Activated CD8-positive, alpha-beta memory T cell treated with anti-CD3 and anti-CD28 coated beads for 48 hours (primary cell): ENCODE data around the gene GALNT10.

Experiments
- DNase-seq, 3 experiments: peaks; one replicate each; pipeline ENCODE4 v3.0.0-alpha.2; 2020; ENCODE audit warnings: low read depth in 2 of 3, low spot score in 2 of 3

GALNT10 gene

DNA sequence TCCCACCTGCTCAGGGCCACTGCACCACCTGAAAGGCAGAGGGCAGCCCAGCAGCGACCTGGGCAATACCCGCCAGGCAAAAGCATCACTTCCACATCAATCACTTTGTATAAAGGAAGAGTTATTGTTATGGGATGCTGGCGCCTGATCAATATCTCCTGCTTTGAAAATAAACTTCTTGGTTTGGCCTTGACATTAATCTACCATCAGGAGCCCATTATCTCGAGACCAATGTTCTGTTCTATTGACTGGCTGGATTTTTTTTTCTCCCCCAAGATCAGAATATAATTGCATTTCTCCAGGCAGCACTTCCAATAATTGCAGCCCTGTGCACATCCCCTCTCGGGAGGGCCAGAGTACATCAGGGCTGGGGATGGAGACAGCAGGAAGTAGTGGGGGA is 210.8 kb downstream of the GALNT10 start:
- DNase-seq = no peak

DNA sequence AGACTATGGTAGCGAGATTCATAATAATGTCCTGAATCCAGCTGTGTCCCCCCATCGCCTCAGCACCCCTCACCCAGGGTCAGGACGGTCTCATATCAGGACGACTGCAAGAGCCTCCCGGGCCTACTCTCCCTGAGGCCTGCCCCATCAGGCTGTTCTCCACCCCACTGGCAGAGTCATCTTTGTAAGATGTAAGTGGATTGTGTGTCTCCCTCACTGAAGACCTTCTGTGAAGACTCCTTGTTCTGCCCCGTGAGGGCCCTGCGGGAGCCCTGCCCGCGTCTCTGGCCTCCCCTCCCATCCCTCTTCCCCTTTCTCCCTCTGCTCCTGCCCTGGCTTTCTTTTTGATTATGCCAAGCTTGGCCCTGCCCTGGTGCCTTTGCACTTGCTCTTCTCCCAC is 211.4 kb downstream of the GALNT10 start:
- no peak for DNase-seq

DNA sequence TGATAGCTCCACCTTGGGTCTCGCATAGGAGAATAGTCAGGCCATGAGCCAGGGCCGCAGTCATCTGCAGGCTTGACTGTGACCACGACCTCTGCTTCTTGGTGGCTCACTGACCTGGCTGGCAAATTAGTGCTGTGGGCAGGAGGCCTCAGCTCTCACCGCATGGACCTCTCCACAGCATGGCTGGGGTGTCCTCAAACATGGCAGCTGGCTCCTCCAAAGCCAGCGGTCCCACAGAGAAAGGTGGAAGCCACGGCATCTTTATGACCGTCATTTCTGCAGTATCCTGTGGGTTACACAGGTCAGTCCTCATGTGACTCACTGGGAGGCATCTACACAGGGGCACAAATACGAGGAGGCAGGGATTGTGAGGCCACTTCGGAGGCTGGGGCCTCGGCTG is 212.1 kb downstream of the GALNT10 start:
- no peak for DNase-seq

DNA sequence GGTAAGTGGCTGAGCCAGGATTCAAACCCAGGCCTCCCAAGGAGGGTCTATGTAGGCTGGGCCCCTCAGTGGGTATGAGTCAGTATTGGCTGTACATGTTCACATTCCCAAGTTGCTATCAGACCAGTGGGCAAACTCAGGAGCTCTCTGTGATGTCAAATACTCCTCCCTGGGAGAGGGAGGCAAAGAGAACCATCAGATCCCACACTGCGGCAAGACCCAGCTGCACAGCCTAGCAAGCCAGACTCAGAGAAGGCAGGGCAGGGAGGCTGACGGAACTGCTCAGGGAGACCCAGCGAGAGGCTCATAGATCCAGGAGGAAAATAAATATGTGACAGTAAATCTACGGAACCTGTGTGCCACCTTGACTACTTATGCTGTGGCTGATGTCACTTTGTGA is 212.7 kb downstream of the GALNT10 start:
- no peak for DNase-seq

DNA sequence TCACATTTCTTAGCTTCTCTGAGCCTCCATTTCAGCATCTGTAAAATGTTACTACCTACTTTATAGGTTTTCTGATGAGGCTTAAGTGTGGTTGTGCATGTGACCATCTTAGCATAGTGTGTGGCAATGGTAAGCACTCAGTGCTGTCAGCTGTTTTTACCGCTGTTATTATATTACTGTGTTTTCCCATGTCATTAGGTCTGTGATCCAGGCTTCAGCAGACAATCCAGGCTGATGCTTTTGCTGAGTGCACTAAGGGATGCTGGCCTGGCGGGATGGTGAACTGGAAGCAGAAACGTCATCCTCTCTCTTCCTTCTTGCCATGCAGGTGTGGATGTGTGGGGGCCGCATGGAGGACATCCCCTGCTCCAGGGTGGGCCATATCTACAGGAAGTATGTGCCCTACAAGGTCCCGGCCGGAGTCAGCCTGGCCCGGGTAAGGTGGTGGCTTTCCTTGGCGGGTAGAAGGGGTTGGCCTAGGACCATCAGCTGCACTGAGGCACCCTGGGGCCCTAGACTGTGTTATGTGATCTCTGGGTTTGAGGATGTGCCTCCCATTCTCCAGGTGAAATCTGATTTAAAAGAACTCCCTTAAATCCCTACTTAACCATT is 213.3 kb downstream of the GALNT10 start:
- DNase-seq = no peak

DNA sequence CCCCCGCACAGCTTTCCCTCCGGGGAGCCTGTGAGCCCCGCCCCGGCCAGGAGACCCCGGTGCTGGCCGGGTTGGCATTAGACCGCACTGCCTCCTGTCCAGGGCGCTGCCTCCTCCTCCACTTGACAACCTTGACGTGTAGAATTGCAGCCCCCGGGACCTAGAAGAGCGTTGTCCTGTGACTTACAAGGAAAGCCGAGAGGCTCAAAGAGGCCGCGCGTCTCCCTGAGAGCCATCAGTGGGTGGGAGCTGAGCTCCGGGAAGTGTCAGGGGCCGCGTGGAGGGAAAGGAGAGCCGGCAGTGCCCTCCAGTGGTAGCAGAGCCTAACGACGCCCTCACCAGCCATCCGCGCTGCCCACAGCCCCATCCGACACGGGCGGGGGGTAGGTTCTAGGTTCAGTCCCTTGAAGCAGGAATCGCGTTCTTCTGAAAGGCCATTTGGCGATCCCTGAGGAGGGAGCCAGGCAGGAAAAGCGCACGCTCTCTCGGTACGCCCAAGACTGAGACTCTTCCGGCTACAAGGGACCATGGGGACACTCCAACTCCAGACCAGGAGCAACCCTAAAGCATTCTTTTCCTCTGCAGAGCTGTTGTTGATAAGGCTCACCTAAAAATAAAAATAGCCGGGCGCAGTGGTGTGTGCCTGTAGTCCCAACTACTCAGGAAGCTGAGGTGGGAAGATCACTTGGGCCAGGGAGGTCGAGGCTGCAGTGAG is 214.7 kb downstream of the GALNT10 start:
- DNase-seq = peak; percentile 45 to 55 (median 49)

- DNase-seq = no peak
Measured at GRCh38 chr5:154406231-154406630, 215.7 kb downstream of the GALNT10 start.

GRCh38 chr5:154406826-154407225 is 216.3 kb downstream of the GALNT10 start:
- no peak for DNase-seq

DNA sequence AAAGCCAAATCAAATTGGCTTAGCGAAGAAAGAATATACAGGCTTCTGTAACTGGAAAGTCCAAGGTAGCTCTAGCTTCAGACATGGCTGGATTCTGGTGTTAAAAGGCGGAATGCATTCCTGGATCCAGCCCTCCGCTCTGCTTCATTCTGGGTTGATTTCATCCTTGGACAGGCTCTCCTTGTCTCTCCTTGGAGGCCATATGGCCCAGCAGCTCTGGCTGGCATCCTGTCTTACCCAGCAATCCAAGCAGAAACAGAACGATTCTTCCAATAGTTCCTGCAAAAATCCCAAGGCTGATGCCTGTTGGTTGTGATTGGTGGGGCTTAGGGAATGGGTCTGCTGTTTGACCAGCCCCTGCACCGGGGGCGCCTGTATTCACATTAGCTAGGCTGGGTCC is 218.3 kb downstream of the GALNT10 start:
- DNase-seq = no peak

GRCh38 chr5:154409230-154409840 is 218.8 kb downstream of the GALNT10 start:
- no peak for DNase-seq

GRCh38 chr5:154410008-154410407 is 219.5 kb downstream of the GALNT10 start:
- DNase-seq = no peak

DNA sequence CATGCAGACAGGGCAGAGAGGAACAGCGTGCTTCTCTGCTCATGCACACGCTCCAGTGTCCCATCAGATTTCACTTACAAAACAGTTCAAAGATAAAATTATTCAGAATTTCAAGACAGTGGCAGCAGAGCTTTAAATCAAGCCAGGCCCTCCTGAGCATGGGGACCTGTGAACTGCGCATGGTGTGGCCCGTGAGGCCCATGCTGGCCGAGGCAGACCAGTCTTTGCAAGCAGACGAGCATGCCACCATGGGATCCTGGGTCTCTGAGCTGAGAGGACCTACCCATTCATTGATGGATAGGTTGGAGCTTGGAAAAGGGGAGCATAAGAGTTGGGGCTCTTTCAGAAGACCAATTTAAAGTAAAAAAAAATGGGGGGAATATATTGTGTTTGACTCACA is 220.3 kb downstream of the GALNT10 start:
- DNase-seq = no peak

DNA sequence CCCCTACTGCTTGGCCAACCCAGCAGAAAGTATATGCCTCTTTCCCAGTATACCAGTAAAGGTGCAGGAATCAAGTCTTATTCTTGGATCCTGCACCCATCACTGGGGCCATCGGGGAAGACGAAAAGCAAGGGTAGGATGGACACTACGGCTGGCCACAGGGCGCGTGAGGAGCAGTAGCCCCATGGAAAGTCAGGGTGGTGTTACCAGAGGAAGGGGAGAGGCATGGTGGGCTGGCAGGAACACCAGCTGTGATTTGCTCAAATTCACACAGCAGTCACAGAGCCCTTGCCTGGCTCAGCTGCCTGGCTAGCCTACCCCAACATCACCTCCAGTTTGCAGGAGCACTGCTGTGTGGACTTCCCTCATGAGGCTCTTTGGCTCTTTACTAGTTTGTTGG is 220.8 kb downstream of the GALNT10 start:
- no peak for DNase-seq

- no peak for DNase-seq
Measured at GRCh38 chr5:154412316-154412715, 221.8 kb downstream of the GALNT10 start.

DNA sequence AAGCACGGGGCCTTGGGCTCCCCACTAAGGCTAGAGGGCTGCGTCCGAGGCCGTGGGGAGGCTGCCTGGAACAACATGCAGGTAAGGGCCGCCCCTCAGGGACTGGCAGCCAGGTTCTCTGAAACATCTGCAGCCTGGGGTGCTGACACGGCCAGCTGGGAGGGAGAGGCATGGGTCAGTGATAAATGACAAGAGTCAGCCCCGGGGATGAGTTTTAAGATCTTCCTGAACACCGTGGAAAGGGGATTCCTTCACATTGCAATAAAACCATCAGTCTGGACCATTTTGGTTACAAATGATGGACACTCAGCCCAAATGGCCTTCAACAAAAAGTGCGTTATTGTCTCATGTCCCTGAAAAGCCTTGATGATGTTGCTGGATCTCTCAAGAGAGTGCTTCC is 222.4 kb downstream of the GALNT10 start:
- no peak for DNase-seq

- DNase-seq = no peak
Measured at GRCh38 chr5:154415114-154415513, 224.6 kb downstream of the GALNT10 start.

- no peak for DNase-seq
Measured at GRCh38 chr5:154418344-154418820, 227.8 kb downstream of the GALNT10 start.

DNA sequence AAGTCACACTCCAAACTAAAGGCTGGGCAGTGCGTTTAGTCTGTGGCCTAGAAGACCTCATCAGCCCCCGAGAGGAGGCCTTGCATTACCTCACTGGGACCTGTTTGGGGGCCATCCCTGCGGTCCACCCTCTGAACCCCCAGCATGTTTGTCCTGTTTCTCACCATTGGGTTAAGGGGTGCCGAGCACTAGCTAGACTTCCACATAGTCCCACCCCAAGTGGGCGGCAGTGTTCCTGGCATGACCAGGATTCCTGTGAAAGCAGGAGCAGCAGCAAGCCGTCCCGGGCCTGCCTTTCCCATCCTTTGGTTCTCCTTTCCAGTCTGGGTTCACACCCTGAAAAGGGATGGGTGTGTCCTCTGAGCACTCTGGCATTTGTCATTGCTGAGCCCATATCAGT is 228.7 kb downstream of the GALNT10 start:
- DNase-seq = no peak

GRCh38 chr5:154421868-154422267 is 231.3 kb downstream of the GALNT10 start:
- no peak for DNase-seq

DNA sequence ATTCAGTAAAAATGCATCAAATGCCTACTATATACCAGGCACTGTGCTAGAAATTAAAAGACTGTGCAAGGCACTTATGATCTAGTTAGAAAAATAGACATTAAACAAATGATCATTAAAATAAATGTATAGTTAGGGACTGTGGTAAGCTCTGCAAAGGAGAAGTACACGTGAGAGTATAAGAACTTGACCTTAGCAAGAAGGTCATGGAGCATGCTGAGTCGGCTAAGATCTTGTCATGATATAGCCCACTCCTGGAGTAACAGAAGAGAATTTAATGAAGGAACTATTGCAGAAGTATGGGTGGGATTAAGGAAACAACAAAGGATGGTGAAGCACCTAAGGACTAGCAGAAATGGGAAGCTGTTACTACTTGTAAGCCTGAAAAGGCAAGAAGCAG is 231.8 kb downstream of the GALNT10 start:
- no peak for DNase-seq

DNA sequence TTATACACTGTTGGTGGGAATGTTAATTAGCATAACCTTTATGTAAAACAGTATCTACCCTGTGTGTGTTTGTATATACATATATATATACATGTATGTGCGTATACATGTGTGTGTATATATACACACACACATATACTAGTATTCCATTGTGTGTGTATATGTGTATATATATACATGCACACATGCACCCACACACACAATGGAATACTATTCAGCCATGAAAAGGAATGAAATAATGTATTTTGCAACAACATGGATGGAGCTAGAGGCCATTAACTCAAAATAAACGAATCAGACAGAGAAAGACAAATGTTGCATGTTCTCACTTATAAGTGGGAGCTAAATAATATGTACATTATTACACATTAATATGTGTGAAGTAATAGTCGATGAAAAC is 237.7 kb downstream of the GALNT10 start:
- DNase-seq = no peak

DNA sequence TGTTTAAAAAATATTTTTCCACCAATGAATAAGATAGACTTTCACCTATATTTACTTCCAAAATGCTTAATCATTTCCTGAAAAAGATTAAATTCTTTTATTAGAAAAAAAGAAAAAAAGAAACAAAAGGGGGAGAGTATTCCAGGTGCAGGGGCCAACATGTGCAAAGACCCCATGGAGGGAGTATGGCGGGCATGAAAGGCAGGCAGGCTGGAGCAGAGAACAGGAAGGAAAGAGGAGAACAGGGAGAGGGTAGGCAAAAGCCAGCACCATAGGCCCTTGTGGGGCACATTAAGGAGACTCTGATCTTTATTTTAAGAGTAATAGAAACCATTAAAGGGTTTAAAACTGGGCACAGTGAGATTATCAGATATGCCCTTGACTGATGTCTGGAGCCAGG is 238.8 kb downstream of the GALNT10 start:
- no peak for DNase-seq

- DNase-seq = no peak
Measured at GRCh38 chr5:154430466-154430865, 239.9 kb downstream of the GALNT10 start.
